Measurements from ENCODE around the gene DLG1.

Gene DLG1

GRCh38 chr3:197317250-197317963 is 19.0 kb upstream of the DLG1 start:
- DNase-seq: no peak

GRCh38 chr3:197312431-197312830 is 14.0 kb upstream of the DLG1 start:
- no peak for DNase-seq

- DNase-seq: no peak
These were observed 13.2 kb upstream of the DLG1 start for GRCh38 chr3:197311591-197311990.

- no peak for DNase-seq
These were observed 11.3 kb upstream of the DLG1 start for GRCh38 chr3:197309528-197310361.

- DNase-seq: no peak
These were observed 10.2 kb upstream of the DLG1 start for GRCh38 chr3:197308591-197308990.

- DNase-seq: no peak
These were observed 8.1 kb upstream of the DLG1 start for GRCh38 chr3:197306374-197307086.

GRCh38 chr3:197305854-197306253 is 7.4 kb upstream of the DLG1 start:
- DNase-seq: no peak

- DNase-seq: no peak
These were observed 5.0 kb upstream of the DLG1 start for GRCh38 chr3:197303452-197303851.

- DNase-seq: no peak
These were observed 4.4 kb upstream of the DLG1 start for GRCh38 chr3:197302696-197303341.

GRCh38 chr3:197302033-197302432 is 3.6 kb upstream of the DLG1 start:
- DNase-seq: no peak

- no peak for DNase-seq
These were observed 1.9 kb upstream of the DLG1 start for GRCh38 chr3:197300361-197300760.

- DNase-seq: no peak
These were observed 788 bp upstream of the DLG1 start for GRCh38 chr3:197298945-197299854.

- DNase-seq: peak; percentile 86
These were observed 704 bp downstream of the DLG1 start for GRCh38 chr3:197297476-197298340.

GRCh38 chr3:197297002-197297401 is 1.4 kb downstream of the DLG1 start:
- DNase-seq: no peak

GRCh38 chr3:197296545-197296944 is 1.9 kb downstream of the DLG1 start:
- DNase-seq: no peak

GRCh38 chr3:197295871-197296270 is 2.5 kb downstream of the DLG1 start:
- DNase-seq: no peak

GRCh38 chr3:197293605-197294237 is 4.7 kb downstream of the DLG1 start:
- no peak for DNase-seq

- DNase-seq: no peak
These were observed 5.8 kb downstream of the DLG1 start for GRCh38 chr3:197292648-197293047.

- DNase-seq: no peak
These were observed 6.2 kb downstream of the DLG1 start for GRCh38 chr3:197292083-197292646.

- no peak for DNase-seq
These were observed 8.7 kb downstream of the DLG1 start for GRCh38 chr3:197289726-197290125.

Data from CD4-positive, alpha-beta T cell treated with Interferon gamma for 1 hour (primary cell).